Neural crest cell (in vitro differentiated cells): Measurements from ENCODE around the gene RXRA. TPM values are rescaled to one million over a fixed set of nuclear protein-coding genes. Genes with fewer than 3 reads are reported as not detected.

ENCODE experiments used
- DNase-seq: peaks from one replicate; pipeline ENCODE4 v3.0.0; 2021; ENCODE audit warnings: low read depth, mixed read lengths, low spot score
- H3K27ac Mint-ChIP-seq: one replicate; pipeline ENCODE4 v1.8.0; 2021; ENCODE audit warnings: mild to moderate bottlenecking, mixed read lengths; ENCODE audit not compliant: unreplicated experiment
- H3K27me3 Mint-ChIP-seq: 2 replicates; pipeline ENCODE4 v1.8.0; 2021; ENCODE audit warnings: low read depth, mild to moderate bottlenecking, mixed read lengths
- H3K36me3 Mint-ChIP-seq: 2 replicates; pipeline ENCODE4 v1.8.0; 2021; ENCODE audit warnings: low read depth, mild to moderate bottlenecking, mixed read lengths
- H3K4me1 Mint-ChIP-seq: 2 replicates; pipeline ENCODE4 v1.8.0; 2021; ENCODE audit warnings: mixed read lengths
- H3K4me3 Mint-ChIP-seq: one replicate; pipeline ENCODE4 v1.8.0; 2021; ENCODE audit warnings: mild to moderate bottlenecking, mixed read lengths
- H3K9me3 Mint-ChIP-seq: 2 replicates; pipeline ENCODE4 v1.8.0; 2021; ENCODE audit warnings: mixed read lengths
- total RNA-seq: library from RNA; stranded (reverse); gene quantifications from 2 replicates; pipeline ENCODE4 v1.2.1, GENCODE V29; 2021
- TF ChIP-seq, protein P1 (sequence below): fragments of 200-600 bp; sonication (generic); conservative IDR thresholded peaks from 2 replicates; pipeline ENCODE4 v1.5.0; 2021; ENCODE audit warnings: antibody characterized with exemption, mild to moderate bottlenecking

RXRA gene
- total RNA-seq, 1 donor from 2014 or later, result 41.2 TPM

DNA sequence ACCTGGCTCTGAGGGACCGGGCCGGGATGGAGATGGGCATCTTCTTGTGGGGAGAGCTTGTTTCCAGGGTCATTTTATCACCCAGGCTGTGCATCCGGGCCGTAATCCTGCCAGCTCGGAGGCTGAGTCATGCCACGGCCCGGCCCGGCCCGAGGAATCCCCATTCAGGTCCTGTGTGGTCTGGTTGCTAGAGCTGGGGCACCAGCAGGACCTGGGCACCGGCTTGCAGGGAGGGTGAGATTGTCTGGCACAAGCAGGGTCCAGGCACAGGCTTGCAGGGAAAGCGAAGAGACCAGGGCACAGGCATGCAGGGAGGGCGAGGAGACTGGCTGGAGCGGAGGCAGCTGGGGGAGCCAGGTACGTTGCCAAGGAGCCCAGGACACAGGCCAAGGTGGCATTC lies 106.8 kb downstream of the RXRA start:
- no peaks in the 10 kb centered on the region for H3K27me3 Mint-ChIP-seq
- H3K4me3 Mint-ChIP-seq, result no peak overlapping the region
- TF ChIP-seq, protein P1, sequence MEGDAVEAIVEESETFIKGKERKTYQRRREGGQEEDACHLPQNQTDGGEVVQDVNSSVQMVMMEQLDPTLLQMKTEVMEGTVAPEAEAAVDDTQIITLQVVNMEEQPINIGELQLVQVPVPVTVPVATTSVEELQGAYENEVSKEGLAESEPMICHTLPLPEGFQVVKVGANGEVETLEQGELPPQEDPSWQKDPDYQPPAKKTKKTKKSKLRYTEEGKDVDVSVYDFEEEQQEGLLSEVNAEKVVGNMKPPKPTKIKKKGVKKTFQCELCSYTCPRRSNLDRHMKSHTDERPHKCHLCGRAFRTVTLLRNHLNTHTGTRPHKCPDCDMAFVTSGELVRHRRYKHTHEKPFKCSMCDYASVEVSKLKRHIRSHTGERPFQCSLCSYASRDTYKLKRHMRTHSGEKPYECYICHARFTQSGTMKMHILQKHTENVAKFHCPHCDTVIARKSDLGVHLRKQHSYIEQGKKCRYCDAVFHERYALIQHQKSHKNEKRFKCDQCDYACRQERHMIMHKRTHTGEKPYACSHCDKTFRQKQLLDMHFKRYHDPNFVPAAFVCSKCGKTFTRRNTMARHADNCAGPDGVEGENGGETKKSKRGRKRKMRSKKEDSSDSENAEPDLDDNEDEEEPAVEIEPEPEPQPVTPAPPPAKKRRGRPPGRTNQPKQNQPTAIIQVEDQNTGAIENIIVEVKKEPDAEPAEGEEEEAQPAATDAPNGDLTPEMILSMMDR, result no peak
- H3K9me3 Mint-ChIP-seq, result no peaks in the 10 kb centered on the region
- H3K4me1 Mint-ChIP-seq, result peaks cover 11% of the 10 kb centered on the region
- DNase-seq, result no peak
- H3K36me3 Mint-ChIP-seq, result no peaks in the 10 kb centered on the region
- no peak overlapping the region for H3K27ac Mint-ChIP-seq

DNA sequence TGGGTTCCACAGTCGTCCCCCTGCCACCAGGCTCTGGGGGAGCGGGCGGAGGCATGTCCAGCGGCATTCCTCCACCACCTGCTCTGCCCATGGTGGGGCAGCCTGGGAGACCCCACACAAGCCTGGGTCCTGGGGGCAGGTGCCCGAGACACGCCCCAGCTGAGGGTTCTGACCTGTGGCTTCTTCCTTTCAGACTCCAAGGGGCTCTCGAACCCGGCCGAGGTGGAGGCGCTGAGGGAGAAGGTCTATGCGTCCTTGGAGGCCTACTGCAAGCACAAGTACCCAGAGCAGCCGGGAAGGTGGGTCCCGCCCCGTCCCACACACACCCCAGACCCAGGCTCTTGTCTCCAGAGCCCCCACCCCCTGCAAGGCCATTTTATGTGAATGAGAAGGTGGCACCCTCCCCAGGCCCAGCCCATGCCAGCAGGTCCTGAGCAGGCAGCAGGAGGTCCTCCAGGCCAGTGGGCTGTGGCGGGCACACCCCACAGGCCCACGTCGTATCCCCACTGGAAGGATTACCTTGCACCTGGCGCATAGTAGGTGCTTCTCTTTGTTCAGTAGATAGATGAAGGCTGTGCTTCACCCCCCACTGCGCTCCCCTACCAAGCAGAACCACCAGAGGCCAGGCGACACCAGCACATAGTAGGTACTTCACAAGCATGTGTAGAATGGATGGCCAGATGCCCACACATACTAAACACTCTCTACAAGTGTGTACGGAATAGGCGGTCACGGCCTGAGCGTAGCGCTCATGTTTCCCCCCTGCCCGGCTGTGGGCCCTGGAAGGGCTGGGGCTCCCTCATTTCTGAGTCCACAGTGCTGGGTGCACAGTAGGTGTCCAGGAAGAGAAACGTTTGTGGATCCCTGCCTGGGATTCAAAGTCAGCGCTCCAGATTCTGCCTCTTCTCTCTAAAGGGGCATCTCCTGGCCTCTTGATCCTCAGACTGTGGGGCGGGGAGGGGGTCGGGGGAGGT lies 107.9 kb downstream of the RXRA start:
- no peak for DNase-seq
- Mint-ChIP-seq H3K4me3 (no peak overlapping the region), H3K36me3 (no peaks in the 10 kb centered on the region), H3K27me3 (no peaks in the 10 kb centered on the region), H3K9me3 (no peaks in the 10 kb centered on the region), H3K4me1 (peaks cover 11% of the 10 kb centered on the region), H3K27ac (no peak overlapping the region)
- TF ChIP-seq, protein P1, result no peak

DNA sequence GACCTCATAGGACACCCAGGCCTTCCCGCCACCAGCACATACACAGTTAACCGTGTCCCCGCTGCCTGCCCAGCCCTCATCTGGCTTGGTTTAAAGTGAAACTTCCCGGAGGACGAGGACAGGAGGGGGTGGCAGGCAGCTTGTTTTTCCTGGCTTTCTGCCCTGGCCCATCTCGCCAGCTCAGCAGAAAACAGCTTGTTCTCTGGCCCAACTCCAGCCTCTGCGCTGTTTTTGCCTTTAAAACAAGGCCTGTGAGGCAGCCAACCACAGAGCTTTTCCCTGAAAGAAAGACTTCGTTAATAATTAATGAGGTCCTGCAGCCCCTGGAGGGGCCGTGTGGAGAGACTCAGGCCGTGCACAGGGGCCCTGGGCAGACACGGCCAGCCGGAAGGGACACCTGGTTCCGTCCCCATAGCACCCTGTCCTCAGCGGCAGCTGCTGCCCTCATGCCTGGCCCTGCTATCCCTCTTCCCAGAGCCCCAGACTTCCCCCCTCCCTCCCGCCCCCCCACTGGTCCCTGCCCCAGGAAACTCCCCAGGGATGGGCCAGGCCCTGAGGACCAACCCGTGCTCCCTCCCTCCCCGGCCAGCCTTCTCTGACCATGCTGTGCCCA lies 108.7 kb downstream of the RXRA start:
- Mint-ChIP-seq H3K27ac (no peak overlapping the region), H3K9me3 (no peaks in the 10 kb centered on the region), H3K36me3 (no peaks in the 10 kb centered on the region), H3K4me3 (no peak overlapping the region), H3K27me3 (no peaks in the 10 kb centered on the region), H3K4me1 (peaks cover 11% of the 10 kb centered on the region)
- no peak for DNase-seq
- TF ChIP-seq, protein P1, result no peak

DNA sequence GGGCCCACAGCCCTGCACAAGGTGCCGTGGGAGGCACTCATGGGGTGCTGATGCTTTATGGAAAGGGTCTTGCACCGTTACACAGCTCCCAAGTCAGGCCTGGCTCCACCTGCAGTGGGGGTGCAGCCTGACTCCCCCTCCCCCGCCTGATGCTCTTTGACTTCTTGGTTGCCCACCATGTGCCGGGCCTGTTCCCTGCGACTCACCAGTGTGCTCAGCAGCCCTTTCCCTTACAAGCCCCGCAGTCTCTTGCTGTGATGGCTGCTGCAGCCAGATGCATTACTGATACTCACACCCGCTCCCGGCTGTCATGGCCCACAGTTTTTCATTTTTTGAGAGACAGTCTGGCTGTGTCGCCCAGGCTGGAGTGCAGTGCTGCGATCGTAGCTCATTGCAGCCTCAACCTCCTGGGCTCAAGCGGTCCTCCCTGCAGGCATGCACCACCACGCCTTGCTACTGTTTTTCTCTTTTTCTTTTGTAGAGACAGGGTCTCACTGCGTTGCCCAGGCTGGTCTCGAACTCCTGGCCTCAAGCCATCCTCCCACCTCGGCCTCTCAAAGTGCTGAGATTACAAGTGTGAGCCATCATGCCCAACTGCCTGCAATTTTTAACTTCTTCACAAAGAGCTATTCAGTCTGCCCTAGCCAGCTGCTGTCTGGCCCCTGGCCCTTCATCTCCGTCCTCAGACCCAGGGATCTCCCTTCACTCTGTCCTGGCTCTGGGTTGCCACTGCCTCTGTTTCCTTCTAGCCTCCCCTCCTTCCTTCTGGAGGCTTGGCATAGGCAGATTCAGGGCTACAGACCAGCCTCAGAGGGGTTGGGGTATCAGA lies 109.5 kb downstream of the RXRA start:
- no peaks in the 10 kb centered on the region for H3K36me3 Mint-ChIP-seq
- no peaks in the 10 kb centered on the region for H3K9me3 Mint-ChIP-seq
- H3K4me1 Mint-ChIP-seq, result peaks cover 14% of the 10 kb centered on the region
- DNase-seq, result no peak
- H3K4me3 Mint-ChIP-seq, result peak overlapping the region; percentile 19
- no peak overlapping the region for H3K27ac Mint-ChIP-seq
- H3K27me3 Mint-ChIP-seq, result no peaks in the 10 kb centered on the region
- TF ChIP-seq, protein P1, result no peak

DNA sequence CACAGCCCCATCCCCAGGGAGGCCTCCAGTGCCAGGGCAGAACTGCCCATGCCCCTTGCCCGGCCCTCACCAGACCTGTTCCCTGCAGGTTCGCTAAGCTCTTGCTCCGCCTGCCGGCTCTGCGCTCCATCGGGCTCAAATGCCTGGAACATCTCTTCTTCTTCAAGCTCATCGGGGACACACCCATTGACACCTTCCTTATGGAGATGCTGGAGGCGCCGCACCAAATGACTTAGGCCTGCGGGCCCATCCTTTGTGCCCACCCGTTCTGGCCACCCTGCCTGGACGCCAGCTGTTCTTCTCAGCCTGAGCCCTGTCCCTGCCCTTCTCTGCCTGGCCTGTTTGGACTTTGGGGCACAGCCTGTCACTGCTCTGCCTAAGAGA lies 110.1 kb downstream of the RXRA start:
- no peaks in the 10 kb centered on the region for H3K36me3 Mint-ChIP-seq
- peak overlapping the region; percentile 19 for H3K4me3 Mint-ChIP-seq
- TF ChIP-seq, protein P1, result no peak
- H3K27ac Mint-ChIP-seq, result no peak overlapping the region
- H3K27me3 Mint-ChIP-seq, result peaks cover 1% of the 10 kb centered on the region
- no peak for DNase-seq
- H3K9me3 Mint-ChIP-seq, result no peaks in the 10 kb centered on the region
- peaks cover 17% of the 10 kb centered on the region for H3K4me1 Mint-ChIP-seq
